Skeletal muscle satellite cell (primary cell): Measurements from ENCODE around the gene EXD2.
"Not testable (repeated sequence)": the region's sequence is repeated elsewhere in the genome, so short reads cannot be mapped to it uniquely, and the experiment has no call there.

Experiments
- H3K27me3 ChIP-seq: 2 replicates; pipeline ENCODE4 v1.7.0; 2013; ENCODE audit warnings: low read length; ENCODE audit not compliant: control insufficient read depth, insufficient read depth
- H3K36me3 ChIP-seq: 2 replicates; pipeline ENCODE4 v1.7.0; 2013; ENCODE audit warnings: mild to moderate bottlenecking, control low read depth, low read length; ENCODE audit not compliant: insufficient read depth
- H3K4me1 ChIP-seq: 2 replicates; pipeline ENCODE4 v1.7.0; 2013; ENCODE audit warnings: low read length; ENCODE audit not compliant: control insufficient read depth, insufficient read depth
- H3K4me2 ChIP-seq: 2 replicates; pipeline ENCODE4 v1.7.0; 2013; ENCODE audit warnings: mild to moderate bottlenecking, low read length
- H3K4me3 ChIP-seq: 2 replicates; pipeline ENCODE4 v1.7.0; 2013; ENCODE audit warnings: low read length
- H3K9ac ChIP-seq: 2 replicates; pipeline ENCODE4 v1.7.0; 2013; ENCODE audit warnings: mild to moderate bottlenecking, low read depth, low read length, moderate library complexity
- H3K9me3 ChIP-seq: replicated peaks from 2 replicates; pipeline ENCODE4 v1.7.0; 2013; ENCODE audit warnings: mild to moderate bottlenecking, control low read depth, low read length

EXD2 gene

GRCh38 chr14:69156224-69156623 is 35.1 kb upstream of the EXD2 start:
- Histone ChIP-seq H3K36me3 (no peaks in the 10 kb centered on the region), H3K4me2 (no peak overlapping the region), H3K4me3 (no peak overlapping the region), H3K4me1 (peaks cover 7% of the 10 kb centered on the region), H3K9ac (no peak overlapping the region), H3K9me3 (no peaks in the 10 kb centered on the region), H3K27me3 (peaks cover 3% of the 10 kb centered on the region)

- H3K27me3 ChIP-seq: peaks cover 21% of the 10 kb centered on the region
- H3K4me1 ChIP-seq: no peaks in the 10 kb centered on the region
- no peak overlapping the region for H3K4me3 ChIP-seq
- H3K4me2 ChIP-seq: no peak overlapping the region
- no peaks in the 10 kb centered on the region for H3K36me3 ChIP-seq
- H3K9me3 ChIP-seq: no peaks in the 10 kb centered on the region
- no peak overlapping the region for H3K9ac ChIP-seq
These were observed 29.7 kb upstream of the EXD2 start for GRCh38 chr14:69161590-69161989.

- H3K4me2 ChIP-seq, H3K9ac ChIP-seq, H3K4me1 ChIP-seq, H3K36me3 ChIP-seq, H3K9me3 ChIP-seq, H3K4me3 ChIP-seq: not testable (repeated sequence)
- H3K27me3 ChIP-seq: peaks cover 18% of the 10 kb centered on the region
These were observed 25.5 kb upstream of the EXD2 start for GRCh38 chr14:69165787-69166186.

GRCh38 chr14:69170839-69171238 is 20.5 kb upstream of the EXD2 start:
- Histone ChIP-seq H3K27me3 (peaks cover 10% of the 10 kb centered on the region), H3K9me3 (no peaks in the 10 kb centered on the region), H3K36me3 (no peaks in the 10 kb centered on the region), H3K9ac (no peak overlapping the region), H3K4me2 (no peak overlapping the region), H3K4me1 (no peaks in the 10 kb centered on the region), H3K4me3 (no peak overlapping the region)

- Histone ChIP-seq H3K9me3 (no peaks in the 10 kb centered on the region), H3K9ac (no peak overlapping the region), H3K4me3 (no peak overlapping the region), H3K4me2 (no peak overlapping the region), H3K4me1 (no peaks in the 10 kb centered on the region), H3K27me3 (peaks cover 15% of the 10 kb centered on the region), H3K36me3 (no peaks in the 10 kb centered on the region)
These were observed 19.7 kb upstream of the EXD2 start for GRCh38 chr14:69171569-69171968.

GRCh38 chr14:69175130-69175529 is 16.2 kb upstream of the EXD2 start:
- Histone ChIP-seq H3K4me2 (no peak overlapping the region), H3K36me3 (no peaks in the 10 kb centered on the region), H3K4me1 (no peaks in the 10 kb centered on the region), H3K9ac (no peak overlapping the region), H3K27me3 (peaks cover 26% of the 10 kb centered on the region), H3K9me3 (no peaks in the 10 kb centered on the region), H3K4me3 (no peak overlapping the region)

- Histone ChIP-seq H3K36me3 (no peaks in the 10 kb centered on the region), H3K4me1 (no peaks in the 10 kb centered on the region), H3K4me3 (no peak overlapping the region), H3K27me3 (peaks cover 12% of the 10 kb centered on the region), H3K9ac (no peak overlapping the region), H3K4me2 (no peak overlapping the region), H3K9me3 (no peaks in the 10 kb centered on the region)
These were observed 9.8 kb upstream of the EXD2 start for GRCh38 chr14:69181491-69181890.

- H3K4me3 ChIP-seq, H3K4me2 ChIP-seq, H3K9me3 ChIP-seq, H3K4me1 ChIP-seq, H3K27me3 ChIP-seq, H3K36me3 ChIP-seq, H3K9ac ChIP-seq: not testable (repeated sequence)
These were observed 8.7 kb upstream of the EXD2 start for GRCh38 chr14:69182580-69182979.

GRCh38 chr14:69183735-69184134 is 7.6 kb upstream of the EXD2 start:
- Histone ChIP-seq H3K27me3 (no peaks in the 10 kb centered on the region), H3K9ac (no peak overlapping the region), H3K4me2 (no peak overlapping the region), H3K9me3 (no peaks in the 10 kb centered on the region), H3K36me3 (no peaks in the 10 kb centered on the region), H3K4me1 (no peaks in the 10 kb centered on the region), H3K4me3 (no peak overlapping the region)

- Histone ChIP-seq H3K4me3 (no peak overlapping the region), H3K36me3 (no peaks in the 10 kb centered on the region), H3K9ac (no peak overlapping the region), H3K9me3 (no peaks in the 10 kb centered on the region), H3K4me1 (peaks cover 3% of the 10 kb centered on the region), H3K4me2 (no peak overlapping the region), H3K27me3 (no peaks in the 10 kb centered on the region)
These were observed 1.1 kb upstream of the EXD2 start for GRCh38 chr14:69190191-69190590.

GRCh38 chr14:69193721-69194120 is 2.4 kb downstream of the EXD2 start:
- no peaks in the 10 kb centered on the region for H3K27me3 ChIP-seq
- H3K9me3 ChIP-seq: no peaks in the 10 kb centered on the region
- H3K36me3 ChIP-seq: no peaks in the 10 kb centered on the region
- H3K9ac ChIP-seq: no peak overlapping the region
- H3K4me3 ChIP-seq: no peak overlapping the region
- H3K4me1 ChIP-seq: peaks cover 3% of the 10 kb centered on the region
- no peak overlapping the region for H3K4me2 ChIP-seq

GRCh38 chr14:69199786-69200185 is 8.5 kb downstream of the EXD2 start:
- Histone ChIP-seq H3K9me3 (no peaks in the 10 kb centered on the region), H3K4me3 (no peak overlapping the region), H3K4me2 (no peak overlapping the region), H3K4me1 (no peaks in the 10 kb centered on the region), H3K9ac (no peak overlapping the region), H3K27me3 (no peaks in the 10 kb centered on the region), H3K36me3 (no peaks in the 10 kb centered on the region)
